GM21526 (cell line): Measurements from ENCODE around the gene PDE6B.

Experiments
- ATAC-seq: cut with Tn5 transposase; IDR thresholded peaks from one replicate; pipeline ENCODE4 v1.9.1; 2021; ENCODE audit warnings: moderate library complexity; ENCODE audit not compliant: unreplicated experiment, low FRiP score

The PDE6B gene

GRCh38 chr4:717601-718320 lies 92.4 kb downstream of the PDE6B start:
- no peak for ATAC-seq

- ATAC-seq: no peak
These were observed 93.1 kb downstream of the PDE6B start for GRCh38 chr4:718460-718859.
